Thyroid gland (tissue), 4 donors: ENCODE results near the gene LRRC7.

ENCODE experiments used
- CTCF ChIP-seq, 6 experiments: fragments of 200-600 bp in 3 of 6; fragments of 450-650 bp in 3 of 6; sonication (generic) in 3 of 6; IDR thresholded peaks; one replicate each; pipeline ENCODE4 v1.5.1; 2016 to 2019; ENCODE audit warnings: antibody characterized with exemption in 6 of 6, mild to moderate bottlenecking in 2 of 6, inconsistent platforms in 1 of 6, moderate library complexity in 1 of 6
- POLR2A ChIP-seq, 2 donors: fragments of 450-650 bp; IDR thresholded peaks; one replicate each; pipeline ENCODE4 v1.6.1; 2017; ENCODE audit warnings: antibody characterized with exemption in 2 of 2, mild to moderate bottlenecking in 2 of 2, moderate library complexity in 1 of 2

GRCh38 chr1:69878338-69878737 is 310.6 kb downstream of the LRRC7 start:
- no peak for TF ChIP-seq POLR2A (IDR thresholded peaks at IDR 0.05)
- no peak for TF ChIP-seq CTCF (IDR thresholded peaks at IDR 0.05)
